CD4-positive, CD25-positive, alpha-beta regulatory T cell (primary cell): ENCODE results near the gene AFF3. TPM values are rescaled to one million over a fixed set of nuclear protein-coding genes. Genes with fewer than 3 reads are reported as not detected.

ENCODE experiments used
- ATAC-seq, 2 donors: fragments of 150-1000 bp; cut with Tn5 transposase; one replicate each; pipeline ENCODE4 v1.10.0; 2021; ENCODE audit warnings: low read depth in 2 of 2, moderate number of reproducible peaks in 2 of 2, moderate library complexity in 1 of 2
- DNase-seq, 3 donors: peaks; one replicate each; pipeline versions ENCODE4 v3.0.0 to v3.0.0-alpha.2; 2012 to 2022; ENCODE audit warnings: mixed read lengths in 1 of 3
- H3K27ac ChIP-seq: one replicate; pipeline ENCODE4 v1.7.0; 2013; ENCODE audit warnings: mild to moderate bottlenecking, low read length; ENCODE audit not compliant: insufficient read depth, poor library complexity, severe bottlenecking
- H3K27me3 ChIP-seq: one replicate; pipeline ENCODE4 v1.7.0; 2013; ENCODE audit warnings: low read length; ENCODE audit not compliant: control insufficient read depth, insufficient read depth
- H3K36me3 ChIP-seq: one replicate; pipeline ENCODE4 v1.7.0; 2013; ENCODE audit warnings: mild to moderate bottlenecking, low read length, moderate library complexity; ENCODE audit not compliant: control insufficient read depth, insufficient read depth
- H3K4me1 ChIP-seq: 2 replicates; pipeline ENCODE4 v1.7.0; 2013; ENCODE audit warnings: mild to moderate bottlenecking, low read length; ENCODE audit not compliant: insufficient read depth, control insufficient read depth, poor library complexity, severe bottlenecking
- H3K4me3 ChIP-seq: one replicate; pipeline ENCODE4 v1.7.0; 2013; ENCODE audit warnings: low read depth, mild to moderate bottlenecking, low read length, moderate library complexity
- H3K9me3 ChIP-seq, 2 experiments: 1 replicate in 1 of 2; 2 replicates in 1 of 2; pipeline ENCODE4 v1.7.0; 2013; ENCODE audit warnings: low read length in 2 of 2, mild to moderate bottlenecking in 1 of 2, moderate library complexity in 1 of 2; ENCODE audit not compliant: control insufficient read depth in 2 of 2
- H3K27ac Mint-ChIP-seq, 3 donors: one replicate each; pipeline ENCODE4 v1.8.0; 2020 to 2022; ENCODE audit warnings: mild to moderate bottlenecking in 3 of 3, mixed read lengths in 3 of 3, moderate library complexity in 2 of 3
- H3K27me3 Mint-ChIP-seq: one replicate; pipeline ENCODE4 v1.8.0; 2022; ENCODE audit warnings: mild to moderate bottlenecking, mixed read lengths
- H3K36me3 Mint-ChIP-seq: one replicate; pipeline ENCODE4 v1.8.0; 2020; ENCODE audit warnings: mixed read lengths
- H3K4me1 Mint-ChIP-seq, 4 donors: one replicate each; pipeline ENCODE4 v1.8.0; 2020 to 2022; ENCODE audit warnings: mixed read lengths in 4 of 4, mild to moderate bottlenecking in 1 of 4
- H3K4me3 Mint-ChIP-seq, 4 donors: one replicate each; pipeline ENCODE4 v1.8.0; 2020 to 2022; ENCODE audit warnings: mild to moderate bottlenecking in 4 of 4, mixed read lengths in 4 of 4, moderate library complexity in 3 of 4
- H3K9me3 Mint-ChIP-seq, 7 donors: one replicate each; pipeline ENCODE4 v1.8.0; 2020 to 2022; ENCODE audit warnings: mixed read lengths in 7 of 7, mild to moderate bottlenecking in 3 of 7, moderate library complexity in 2 of 7
- polyA plus RNA-seq, 4 donors: library from polyadenylated mRNA; unstranded; fragments of 300-500 nt; fragmentation: Illumina TruSeq; gene quantifications; one replicate each; pipeline ENCODE4 v1.2.3, GENCODE V29; 2021
- total RNA-seq: library from RNA; stranded (reverse); gene quantifications from one replicate; pipeline ENCODE4 v1.2.3, GENCODE V29; 2022

AFF3 gene
- total and polyA plus RNA-seq, 5 donors from 2014 or later, result 0.82 to 10.1 (median 4.2) TPM

- Histone ChIP-seq H3K4me3 (no peak overlapping the region), H3K36me3 (no peaks in the 10 kb centered on the region), H3K9me3 (no peaks in the 10 kb centered on the region), H3K27me3 (no peaks in the 10 kb centered on the region), H3K27ac (no peak overlapping the region), H3K4me1 (peaks cover 9% of the 10 kb centered on the region)
- ATAC-seq, result no peak
- Mint-ChIP-seq H3K9me3 (peaks cover 0 to 5% (median 0%) of the 10 kb centered on the region in 7 donors), H3K4me1 (peaks cover 0 to 38% (median 21%) of the 10 kb centered on the region in 4 donors), H3K27ac (peak overlapping the region in 1 of 3 donors; percentile 22), H3K27me3 (peaks cover 4% of the 10 kb centered on the region), H3K36me3 (peaks cover 26% of the 10 kb centered on the region), H3K4me3 (no peak overlapping the region)
- DNase-seq, result no peak
These were observed 82.8 kb downstream of the AFF3 start for GRCh38 chr2:100059638-100060037.

DNA sequence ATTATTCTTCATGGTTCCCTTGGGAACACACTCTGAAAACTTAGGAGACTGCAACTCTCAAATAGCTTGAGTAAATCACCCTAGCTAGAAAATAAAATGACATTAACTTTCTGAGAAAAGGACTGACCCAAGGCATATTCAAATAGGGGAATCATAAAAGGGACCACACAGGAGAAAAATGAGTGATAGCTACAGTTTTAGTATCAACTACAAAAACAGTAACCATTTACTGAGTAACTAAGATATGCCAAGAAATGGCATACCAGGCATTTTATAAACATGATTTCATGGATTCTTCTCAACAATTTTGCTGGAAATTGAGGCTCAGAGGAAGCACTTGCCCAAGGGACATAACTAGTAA is 84.5 kb downstream of the AFF3 start:
- no peak for ATAC-seq
- no peaks in the 10 kb centered on the region for H3K36me3 ChIP-seq
- Mint-ChIP-seq H3K36me3 (peaks cover 28% of the 10 kb centered on the region), H3K4me1 (peaks cover 0 to 28% (median 13%) of the 10 kb centered on the region in 4 donors), H3K27ac (no peak overlapping the region), H3K27me3 (peaks cover 5% of the 10 kb centered on the region), H3K9me3 (no peaks in the 10 kb centered on the region), H3K4me3 (no peak overlapping the region)
- no peak overlapping the region for H3K4me3 ChIP-seq
- no peak overlapping the region for H3K27ac ChIP-seq
- peaks cover 9% of the 10 kb centered on the region for H3K4me1 ChIP-seq
- DNase-seq, result no peak
- no peaks in the 10 kb centered on the region for H3K27me3 ChIP-seq
- H3K9me3 ChIP-seq, result no peaks in the 10 kb centered on the region

- no peaks in the 10 kb centered on the region for H3K9me3 ChIP-seq
- Mint-ChIP-seq H3K4me3 (peak overlapping the region in 1 of 4 donors; percentile 52), H3K27ac (no peak overlapping the region), H3K27me3 (peaks cover 5% of the 10 kb centered on the region), H3K9me3 (peaks cover 0 to 1% (median 0%) of the 10 kb centered on the region in 7 donors), H3K4me1 (peaks cover 0 to 7% (median 2%) of the 10 kb centered on the region in 4 donors), H3K36me3 (peaks cover 37% of the 10 kb centered on the region)
- no peaks in the 10 kb centered on the region for H3K36me3 ChIP-seq
- no peaks in the 10 kb centered on the region for H3K27me3 ChIP-seq
- DNase-seq, result no peak
- no peak for ATAC-seq
- no peak overlapping the region for H3K27ac ChIP-seq
- H3K4me3 ChIP-seq, result no peak overlapping the region
- H3K4me1 ChIP-seq, result no peaks in the 10 kb centered on the region
These were observed 88.0 kb downstream of the AFF3 start for GRCh38 chr2:100054426-100054825.

GRCh38 chr2:100053087-100053885 is 89.1 kb downstream of the AFF3 start:
- H3K4me1 ChIP-seq, result no peaks in the 10 kb centered on the region
- H3K27ac ChIP-seq, result no peak overlapping the region
- H3K36me3 Mint-ChIP-seq, result peaks cover 37% of the 10 kb centered on the region

DNA sequence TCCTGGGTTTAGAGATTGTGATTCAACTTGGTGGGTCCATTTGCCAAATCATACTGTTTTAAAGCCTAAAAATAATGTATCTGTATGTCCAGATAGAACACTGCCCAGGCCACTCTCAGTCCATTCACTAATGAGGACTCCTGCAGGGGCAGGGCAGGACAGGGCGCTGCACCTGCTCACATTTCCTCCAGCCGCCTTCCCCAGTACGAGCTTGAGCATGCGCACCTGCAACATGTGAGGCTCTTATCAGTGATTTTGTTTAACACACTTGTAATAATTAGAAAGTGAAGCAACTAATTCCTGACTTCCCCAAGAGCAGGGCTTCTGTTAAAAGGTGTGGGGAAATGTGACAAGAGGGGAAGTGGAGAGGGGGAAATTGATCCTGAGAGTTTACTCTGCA is 89.7 kb downstream of the AFF3 start:
- H3K27ac ChIP-seq, result no peak overlapping the region
- H3K27ac Mint-ChIP-seq, result no peak overlapping the region
- H3K36me3 ChIP-seq, result no peaks in the 10 kb centered on the region
- ATAC-seq, result no peak
- H3K4me3 ChIP-seq, result no peak overlapping the region
- H3K9me3 Mint-ChIP-seq, result peaks cover 0 to 1% (median 0%) of the 10 kb centered on the region in 7 donors
- no peak overlapping the region for H3K4me3 Mint-ChIP-seq
- no peaks in the 10 kb centered on the region for H3K9me3 ChIP-seq
- H3K4me1 Mint-ChIP-seq, result peaks cover 0 to 7% (median 0%) of the 10 kb centered on the region in 4 donors
- H3K36me3 Mint-ChIP-seq, result peaks cover 33% of the 10 kb centered on the region
- no peaks in the 10 kb centered on the region for H3K27me3 ChIP-seq
- H3K27me3 Mint-ChIP-seq, result peaks cover 5% of the 10 kb centered on the region
- H3K4me1 ChIP-seq, result no peaks in the 10 kb centered on the region
- DNase-seq, result no peak

More at GRCh38 chr2:100053087-100053885, 89.1 kb downstream of the AFF3 start:
- DNase-seq (no peak), ATAC-seq (no peak)
- no peak overlapping the region for H3K27ac Mint-ChIP-seq
- H3K4me1 Mint-ChIP-seq, result peaks cover 0 to 7% (median 0%) of the 10 kb centered on the region in 4 donors
- H3K27me3 Mint-ChIP-seq, result peaks cover 5% of the 10 kb centered on the region
- H3K9me3 Mint-ChIP-seq, result peaks cover 0 to 1% (median 0%) of the 10 kb centered on the region in 7 donors
- H3K4me3 Mint-ChIP-seq, result no peak overlapping the region
- Histone ChIP-seq H3K4me3 (no peak overlapping the region), H3K36me3 (no peaks in the 10 kb centered on the region), H3K27me3 (no peaks in the 10 kb centered on the region), H3K9me3 (no peaks in the 10 kb centered on the region)

DNA sequence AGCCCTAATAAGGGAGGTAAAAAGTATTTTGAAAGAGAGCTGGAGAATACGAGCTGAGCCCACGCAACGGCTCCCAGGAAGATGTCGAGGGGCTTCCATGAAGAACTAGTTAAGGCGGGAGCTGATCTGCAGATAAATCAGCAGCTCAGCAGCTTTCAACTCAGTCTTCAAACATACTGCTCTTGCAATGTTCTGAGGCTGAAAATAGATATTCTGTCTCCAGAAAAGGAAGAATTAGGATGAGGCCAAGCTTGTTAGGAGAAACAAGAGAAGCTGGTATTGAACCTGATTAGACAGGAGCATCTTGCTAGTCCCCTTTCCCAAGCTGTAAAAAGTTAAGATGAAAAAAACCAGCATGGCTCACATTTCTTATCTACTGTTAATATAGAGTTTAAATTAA is 91.1 kb downstream of the AFF3 start:
- Histone ChIP-seq H3K27ac (no peak overlapping the region), H3K4me3 (no peak overlapping the region), H3K9me3 (no peaks in the 10 kb centered on the region), H3K36me3 (no peaks in the 10 kb centered on the region), H3K27me3 (no peaks in the 10 kb centered on the region), H3K4me1 (no peaks in the 10 kb centered on the region)
- ATAC-seq (no peak), DNase-seq (no peak)
- peaks cover 0 to 4% (median 0%) of the 10 kb centered on the region in 4 donors for H3K4me1 Mint-ChIP-seq
- H3K9me3 Mint-ChIP-seq, result peaks cover 0 to 1% (median 0%) of the 10 kb centered on the region in 7 donors
- H3K4me3 Mint-ChIP-seq, result no peak overlapping the region
- peaks cover 25% of the 10 kb centered on the region for H3K36me3 Mint-ChIP-seq
- peaks cover 5% of the 10 kb centered on the region for H3K27me3 Mint-ChIP-seq
- no peak overlapping the region for H3K27ac Mint-ChIP-seq

DNA sequence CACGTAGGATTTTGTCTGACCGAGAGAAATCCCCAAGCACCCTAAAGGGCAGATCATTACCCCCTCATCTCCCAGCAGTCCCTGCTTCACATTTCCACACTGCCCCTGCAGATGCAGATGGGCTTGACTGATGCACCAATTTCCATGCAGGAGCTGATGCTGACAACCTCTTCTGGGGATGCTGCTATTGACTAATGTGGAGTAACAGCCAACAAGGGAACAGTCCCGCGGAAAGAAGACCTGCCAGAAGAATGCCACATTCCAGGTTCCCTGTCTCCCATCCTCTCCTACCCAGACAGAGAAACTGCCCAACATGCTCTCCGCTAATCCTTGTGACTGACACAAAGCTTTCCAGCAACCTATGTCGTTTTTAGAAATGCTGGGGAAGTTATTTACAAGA is 91.7 kb downstream of the AFF3 start:
- Histone ChIP-seq H3K9me3 (no peaks in the 10 kb centered on the region), H3K27ac (no peak overlapping the region), H3K4me1 (no peaks in the 10 kb centered on the region), H3K4me3 (no peak overlapping the region), H3K27me3 (no peaks in the 10 kb centered on the region), H3K36me3 (no peaks in the 10 kb centered on the region)
- Mint-ChIP-seq H3K4me3 (no peak overlapping the region), H3K9me3 (peaks cover 0 to 1% (median 0%) of the 10 kb centered on the region in 7 donors), H3K27ac (no peak overlapping the region), H3K36me3 (peaks cover 21% of the 10 kb centered on the region), H3K27me3 (peaks cover 5% of the 10 kb centered on the region), H3K4me1 (no peaks in the 10 kb centered on the region)
- DNase-seq (no peak), ATAC-seq (no peak)
